ENCODE data around the gene RILPL1. TPM values are rescaled to one million over a fixed set of nuclear protein-coding genes. Genes with fewer than 3 reads are reported as not detected.
"Not testable (repeated sequence)": the region's sequence is repeated elsewhere in the genome, so short reads cannot be mapped to it uniquely, and the experiment has no call there.

Gene RILPL1
- polyA plus RNA-seq, 1 donor (not counting 4 experiments of a cell fraction or from before 2014, with no cell fraction given) = 17.0 TPM

DNA sequence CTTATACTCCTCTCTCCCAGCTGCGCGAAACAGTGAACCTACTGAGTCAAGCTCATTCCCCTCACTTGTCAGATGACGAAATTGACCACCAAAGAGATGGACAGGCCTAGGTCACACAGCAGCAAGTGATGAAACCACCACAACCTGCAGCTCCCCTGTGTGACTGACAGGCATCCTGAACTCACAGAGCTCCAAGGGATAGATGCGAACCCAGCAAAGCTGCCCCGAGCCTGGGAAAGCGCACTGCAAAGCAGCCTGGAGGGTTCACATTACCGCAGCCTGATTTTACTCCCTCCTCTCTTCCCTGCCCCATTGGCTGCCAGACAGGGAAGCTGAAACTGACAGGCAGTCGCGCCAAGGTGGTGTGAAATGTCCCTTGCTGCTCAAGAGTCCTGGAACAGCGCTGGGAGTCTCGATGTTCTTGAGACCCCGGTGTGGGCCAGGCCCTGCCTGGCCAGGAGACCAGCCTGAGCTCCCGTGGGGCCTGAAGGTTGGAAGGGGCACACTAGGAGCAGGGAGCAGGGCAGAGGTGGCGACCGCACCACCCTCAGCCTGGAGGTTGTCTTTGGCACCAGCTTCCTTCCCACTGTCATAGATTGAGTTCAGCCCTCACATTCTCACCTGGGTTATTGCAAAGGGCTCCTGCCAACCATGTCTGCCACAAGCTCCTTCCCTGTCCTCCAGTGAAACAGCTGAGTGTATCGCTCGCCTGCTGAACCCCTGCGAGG, 39.2 kb downstream of the RILPL1 start:
- Histone ChIP-seq H2AFZ (ENCODE audit: control insufficient read depth, low read length) (no peak overlapping the region), H3K36me3 (ENCODE audit: control insufficient read depth in 2 of 2, extremely low read depth in 1 of 2, insufficient read depth in 2 of 2, low read length in 2 of 2) (peaks cover 5 to 13% of the 10 kb centered on the region in 2 experiments)
- FAIRE-seq = no peak

DNA sequence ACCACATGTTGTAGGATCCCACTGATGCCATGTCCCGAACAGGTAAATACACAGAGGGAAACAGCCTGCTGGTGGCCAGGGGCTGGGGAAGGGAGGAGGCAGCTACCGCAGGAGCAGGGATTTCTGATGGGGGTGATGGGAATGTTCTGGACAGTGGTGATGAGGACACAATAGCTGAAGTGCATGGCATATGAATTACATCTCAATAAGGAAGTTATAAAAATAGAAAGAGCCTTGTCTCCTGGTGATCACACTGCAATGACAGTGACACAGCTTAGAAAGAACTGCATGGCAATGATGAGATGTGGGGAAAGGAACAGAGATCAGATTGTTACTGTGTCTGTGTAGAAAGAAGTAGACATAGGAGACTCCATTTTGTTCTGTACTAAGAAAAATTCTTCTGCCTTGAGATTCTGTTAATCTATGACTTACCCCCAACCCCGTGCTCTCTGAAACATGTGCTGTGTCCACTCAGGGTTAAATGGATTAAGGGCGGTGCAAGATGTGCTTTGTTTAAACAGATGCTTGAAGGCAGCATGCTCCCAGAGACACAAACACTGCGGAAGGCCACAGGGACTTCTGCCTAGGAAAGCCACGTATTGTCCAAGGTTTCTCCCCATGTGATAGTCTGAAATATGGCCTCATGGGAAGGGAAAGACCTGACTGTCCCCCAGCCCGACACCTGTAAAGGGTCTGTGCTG, 41.0 kb downstream of the RILPL1 start:
- H3K27me3 ChIP-seq (ENCODE audit: control insufficient read depth, extremely low read depth, insufficient read depth, low read length); H3K9me3 ChIP-seq (ENCODE audit: control insufficient read depth, low read depth, low read length); DNase-seq (ENCODE audit: low read depth, low spot score); H3K4me3 ChIP-seq (ENCODE audit: control insufficient read depth in 2 of 3, extremely low read depth in 1 of 3, insufficient read depth in 2 of 3, low read depth in 1 of 3, low read length in 3 of 3); H3K4me2 ChIP-seq (ENCODE audit: control insufficient read depth, extremely low read depth, insufficient read depth, low read depth, low read length); dilution Hi-C loops (cut with MboI; ENCODE audit: extremely low pct_ligation_motif_present, low sequenced_read_pairs); H3K27ac ChIP-seq (ENCODE audit: control insufficient read depth, insufficient read depth, low read length); H4K20me1 ChIP-seq (ENCODE audit: control insufficient read depth, extremely low read depth, insufficient read depth, low read length); H3K9me1 ChIP-seq (ENCODE audit: control insufficient read depth, extremely low read depth, insufficient read depth, low read length); H3K79me2 ChIP-seq (ENCODE audit: control insufficient read depth, insufficient read depth, low read length); H2AFZ ChIP-seq (ENCODE audit: control insufficient read depth, low read length); H3K4me1 ChIP-seq (ENCODE audit: control insufficient read depth, extremely low read depth, insufficient read depth, low read length); H3K9ac ChIP-seq (ENCODE audit: control insufficient read depth, extremely low read depth, insufficient read depth, low read length); FAIRE-seq: not testable (repeated sequence)
- H3K36me3 ChIP-seq (ENCODE audit: control insufficient read depth in 2 of 2, extremely low read depth in 1 of 2, insufficient read depth in 2 of 2, low read length in 2 of 2) = peaks cover 0 to 10% of the 10 kb centered on the region in 2 experiments

More for the DNA sequence above, 39.2 kb downstream of the RILPL1 start:
- H3K4me1 ChIP-seq (ENCODE audit: control insufficient read depth, extremely low read depth, insufficient read depth, low read length) = no peaks in the 10 kb centered on the region
- DNase-seq (ENCODE audit: low read depth, low spot score) = no peak
- H3K9me3 ChIP-seq (ENCODE audit: control insufficient read depth, low read depth, low read length) = no peaks in the 10 kb centered on the region
- H3K27me3 ChIP-seq (ENCODE audit: control insufficient read depth, extremely low read depth, insufficient read depth, low read length) = no peaks in the 10 kb centered on the region
- no peaks in the 10 kb centered on the region for H3K79me2 ChIP-seq (ENCODE audit: control insufficient read depth, insufficient read depth, low read length)
- H3K27ac ChIP-seq (ENCODE audit: control insufficient read depth, insufficient read depth, low read length) = no peak overlapping the region
- H3K4me2 ChIP-seq (ENCODE audit: control insufficient read depth, extremely low read depth, insufficient read depth, low read depth, low read length) = no peak overlapping the region
- dilution Hi-C loops (cut with MboI; ENCODE audit: extremely low pct_ligation_motif_present, low sequenced_read_pairs) = no loop called here
- H3K9me1 ChIP-seq (ENCODE audit: control insufficient read depth, extremely low read depth, insufficient read depth, low read length) = no peaks in the 10 kb centered on the region
- TF ChIP-seq, protein P1, sequence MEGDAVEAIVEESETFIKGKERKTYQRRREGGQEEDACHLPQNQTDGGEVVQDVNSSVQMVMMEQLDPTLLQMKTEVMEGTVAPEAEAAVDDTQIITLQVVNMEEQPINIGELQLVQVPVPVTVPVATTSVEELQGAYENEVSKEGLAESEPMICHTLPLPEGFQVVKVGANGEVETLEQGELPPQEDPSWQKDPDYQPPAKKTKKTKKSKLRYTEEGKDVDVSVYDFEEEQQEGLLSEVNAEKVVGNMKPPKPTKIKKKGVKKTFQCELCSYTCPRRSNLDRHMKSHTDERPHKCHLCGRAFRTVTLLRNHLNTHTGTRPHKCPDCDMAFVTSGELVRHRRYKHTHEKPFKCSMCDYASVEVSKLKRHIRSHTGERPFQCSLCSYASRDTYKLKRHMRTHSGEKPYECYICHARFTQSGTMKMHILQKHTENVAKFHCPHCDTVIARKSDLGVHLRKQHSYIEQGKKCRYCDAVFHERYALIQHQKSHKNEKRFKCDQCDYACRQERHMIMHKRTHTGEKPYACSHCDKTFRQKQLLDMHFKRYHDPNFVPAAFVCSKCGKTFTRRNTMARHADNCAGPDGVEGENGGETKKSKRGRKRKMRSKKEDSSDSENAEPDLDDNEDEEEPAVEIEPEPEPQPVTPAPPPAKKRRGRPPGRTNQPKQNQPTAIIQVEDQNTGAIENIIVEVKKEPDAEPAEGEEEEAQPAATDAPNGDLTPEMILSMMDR (optimal IDR thresholded peaks at IDR 0.05 in 1 of 3, IDR thresholded peaks at IDR 0.05 in 1 of 3, conservative IDR thresholded peaks at IDR 0.05 in 1 of 3; ENCODE audit: extremely low read depth in 1 of 3, insufficient read depth in 2 of 3, low read length in 3 of 3) = no peak
- H3K9ac ChIP-seq (ENCODE audit: control insufficient read depth, extremely low read depth, insufficient read depth, low read length) = no peak overlapping the region
- no peak overlapping the region for H3K4me3 ChIP-seq (ENCODE audit: control insufficient read depth in 2 of 3, extremely low read depth in 1 of 3, insufficient read depth in 2 of 3, low read depth in 1 of 3, low read length in 3 of 3)
- H4K20me1 ChIP-seq (ENCODE audit: control insufficient read depth, extremely low read depth, insufficient read depth, low read length) = no peaks in the 10 kb centered on the region
